Measurements from ENCODE around the gene KLHL29. TPM values are rescaled to one million over a fixed set of nuclear protein-coding genes. Genes with fewer than 3 reads are reported as not detected.

KLHL29 gene
- total and polyA plus RNA-seq, 8 donors = 1.8 to 10.5 (median 2.8) TPM

DNA sequence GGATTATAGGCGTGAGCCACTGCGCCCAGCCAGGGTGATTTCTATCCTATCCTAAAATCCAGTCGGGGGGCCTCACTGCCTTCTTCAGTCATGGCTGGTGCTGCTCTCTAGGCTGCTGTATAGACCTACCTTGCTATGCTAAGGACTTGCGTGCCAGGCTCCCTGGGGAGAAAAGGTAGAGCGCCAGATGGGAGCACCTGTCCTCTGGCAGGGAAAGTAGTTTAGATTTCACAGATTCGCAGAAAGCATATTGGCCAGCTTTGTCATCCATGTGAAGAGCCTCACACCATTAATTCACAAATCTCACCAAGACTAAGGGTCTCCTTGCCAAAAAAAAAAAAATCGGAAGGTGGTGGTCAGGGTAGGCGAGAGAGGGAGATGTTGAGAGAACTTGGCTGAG, 324.3 kb downstream of the KLHL29 start:
- Histone ChIP-seq H3K36me3 (peaks cover 0 to 27% of the 10 kb centered on the region in 2 donors), H3K4me1 (no peaks in the 10 kb centered on the region), H3K27me3 (no peaks in the 10 kb centered on the region), H3K4me3 (no peak overlapping the region), H3K9me3 (no peaks in the 10 kb centered on the region), H3K27ac (no peak overlapping the region)
- intact Hi-C loops (cut with DNase I) = no loop called here
- DNase-seq (no peak), ATAC-seq (no peak)
- no peak for TF ChIP-seq CTCF (IDR thresholded peaks at IDR 0.05)

DNA sequence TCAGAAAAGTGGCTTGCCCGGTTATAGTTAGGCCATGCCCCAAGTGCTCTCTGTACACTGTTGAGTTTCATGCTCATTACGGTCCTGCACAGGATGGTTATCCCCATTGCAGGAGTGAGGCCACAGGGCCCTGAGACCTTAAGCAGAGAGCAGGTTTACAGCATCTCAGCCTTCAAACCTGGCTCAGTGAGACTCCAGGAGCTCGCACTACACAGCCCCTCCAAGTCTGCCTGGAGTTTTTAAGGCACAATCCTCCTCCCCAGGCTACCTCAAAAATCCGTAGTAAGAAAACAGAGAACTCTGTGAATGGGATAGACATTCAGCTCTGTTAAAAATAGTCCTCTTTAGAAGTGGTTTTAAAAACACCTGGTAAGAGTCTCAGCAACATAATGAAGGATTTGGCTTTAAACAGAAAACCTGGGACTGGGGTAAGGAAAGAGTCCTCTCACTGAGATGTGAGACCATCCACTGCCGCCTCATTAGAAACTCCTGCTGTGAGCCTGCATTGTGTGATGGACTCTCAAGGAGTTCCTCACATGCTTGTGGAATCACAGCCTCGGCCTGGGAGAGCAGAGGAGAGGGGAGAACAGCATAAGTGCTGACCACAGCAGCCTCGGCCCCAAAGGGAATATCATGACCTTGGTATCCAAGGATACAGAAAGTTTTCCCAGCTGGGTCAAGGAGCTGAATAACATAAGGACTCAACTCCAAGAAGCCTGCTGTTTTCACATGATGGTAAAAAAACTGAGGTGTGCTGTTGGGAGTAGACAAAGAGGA, 327.2 kb downstream of the KLHL29 start:
- no peak for TF ChIP-seq CTCF (IDR thresholded peaks at IDR 0.05)
- intact Hi-C loops (cut with DNase I) = no loop called here
- H3K4me1 ChIP-seq = no peaks in the 10 kb centered on the region
- peak; percentile 58 for ATAC-seq
- H3K36me3 ChIP-seq = peaks cover 0 to 14% of the 10 kb centered on the region in 2 donors
- no peak for DNase-seq
- H3K27me3 ChIP-seq = no peaks in the 10 kb centered on the region
- H3K4me3 ChIP-seq = no peak overlapping the region
- H3K27ac ChIP-seq = no peak overlapping the region
- H3K9me3 ChIP-seq = no peaks in the 10 kb centered on the region

DNA sequence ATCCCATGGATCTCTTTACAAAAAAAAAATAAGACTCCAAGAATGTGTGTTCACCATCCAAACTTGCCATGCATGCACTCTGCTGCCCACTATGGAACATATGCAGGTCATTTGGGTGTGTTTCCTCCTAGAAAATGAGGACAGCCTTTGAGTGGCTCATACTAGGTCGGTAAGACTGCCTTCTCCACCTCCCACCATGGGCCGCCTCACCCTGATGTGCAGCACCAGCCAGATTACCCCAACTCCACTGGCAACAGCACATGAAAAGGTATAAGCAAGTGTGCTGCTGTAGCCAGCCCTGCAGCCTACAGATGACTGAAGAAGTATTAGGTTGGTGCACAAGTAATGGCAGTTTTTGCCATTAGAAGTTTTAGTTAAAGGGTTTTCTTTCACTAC, 327.8 kb downstream of the KLHL29 start:
- intact Hi-C loops (cut with DNase I) = no loop called here
- Histone ChIP-seq H3K36me3 (peaks cover 0 to 13% of the 10 kb centered on the region in 2 donors), H3K27ac (no peak overlapping the region), H3K9me3 (no peaks in the 10 kb centered on the region), H3K27me3 (no peaks in the 10 kb centered on the region), H3K4me1 (no peaks in the 10 kb centered on the region), H3K4me3 (no peak overlapping the region)
- no peak for DNase-seq
- TF ChIP-seq CTCF (IDR thresholded peaks at IDR 0.05) = no peak
- peak; percentile 23 for ATAC-seq

- Histone ChIP-seq H3K4me3 (no peak overlapping the region), H3K4me1 (no peaks in the 10 kb centered on the region), H3K36me3 (peaks cover 0 to 13% of the 10 kb centered on the region in 2 donors), H3K9me3 (no peaks in the 10 kb centered on the region), H3K27me3 (no peaks in the 10 kb centered on the region), H3K27ac (no peak overlapping the region)
- intact Hi-C loops (cut with DNase I) = no loop called here
- DNase-seq (no peak), ATAC-seq (no peak)
- TF ChIP-seq CTCF (IDR thresholded peaks at IDR 0.05) = no peak
Observed at GRCh38 chr2:23713351-23713750, 328.4 kb downstream of the KLHL29 start.

GRCh38 chr2:23718931-23719700, 334.1 kb downstream of the KLHL29 start:
- peaks cover 0 to 16% of the 10 kb centered on the region in 2 donors for H3K36me3 ChIP-seq
- TF ChIP-seq CTCF (IDR thresholded peaks at IDR 0.05) = no peak
- H3K4me3 ChIP-seq = no peak overlapping the region
- DNase-seq (no peak), ATAC-seq (no peak)
- H3K4me1 ChIP-seq = no peaks in the 10 kb centered on the region
- intact Hi-C loops (cut with DNase I) = no loop called here
- no peak overlapping the region for H3K27ac ChIP-seq
- H3K9me3 ChIP-seq = peaks cover 0 to 16% of the 10 kb centered on the region in 2 donors
- no peaks in the 10 kb centered on the region for H3K27me3 ChIP-seq
